ENCODE data around the gene TMC7. TPM values are rescaled to one million over a fixed set of nuclear protein-coding genes. Genes with fewer than 3 reads are reported as not detected.

Gene TMC7
- total and polyA plus RNA-seq, 2 of the 13 experiments (the other 11 are each of a cell fraction or from before 2014, with no cell fraction given): 1.2 to 5.1 TPM

GRCh38 chr16:19020689-19021088 lies 37.0 kb downstream of the TMC7 start (continued):
- TF ChIP-seq ZNF276 (CRISPR knock-in tag; IDR thresholded peaks at IDR 0.05; ENCODE audit: low read depth) (no peak), MATR3 (CRISPR knock-in tag; IDR thresholded peaks at IDR 0.05) (no peak), POLR2AphosphoS5 (IDR thresholded peaks at IDR 0.05; ENCODE audit: low read depth, low read length) (no peak), JUN (CRISPR knock-in tag; IDR thresholded peaks at IDR 0.05) (no peak), ZBTB1 (CRISPR knock-in tag; IDR thresholded peaks at IDR 0.05; ENCODE audit: borderline replicate concordance) (no peak), ATF4 (CRISPR knock-in tag; IDR thresholded peaks at IDR 0.05) (no peak), ZNF468 (CRISPR knock-in tag; IDR thresholded peaks at IDR 0.05) (no peak), FOXO1 (CRISPR knock-in tag; IDR thresholded peaks at IDR 0.05) (no peak), ZNF335 (CRISPR knock-in tag; IDR thresholded peaks at IDR 0.05) (no peak), IRF1 (CRISPR knock-in tag; IDR thresholded peaks at IDR 0.05; ENCODE audit: low read depth) (no peak), ZNF235 (CRISPR knock-in tag; IDR thresholded peaks at IDR 0.05; ENCODE audit: borderline replicate concordance) (no peak), KMT2A (CRISPR knock-in tag; IDR thresholded peaks at IDR 0.05) (no peak)
